DOHH2 (cell line): ENCODE measurements around the gene SERPINB2.
A peak's percentile ranks its signal among the peaks of the same experiment; 100 is the strongest.

ENCODE experiments used
- H3F3A ChIP-seq: fragments of 200-600 bp; sonication (generic), shearing (Covaris generic); 2 replicates; pipeline ENCODE4 v1.6.0; 2016; ENCODE audit warnings: antibody characterized with exemption, mild to moderate bottlenecking; ENCODE audit not compliant: control insufficient read depth, insufficient read depth
- H3K27ac ChIP-seq: fragments of 200-600 bp; sonication (generic); 2 replicates; pipeline ENCODE4 v1.5.1; 2014; ENCODE audit warnings: low read depth, mild to moderate bottlenecking, low read length, moderate library complexity
- H3K27me3 ChIP-seq: fragments of 200-600 bp; sonication (generic); 2 replicates; pipeline ENCODE4 v1.6.1; 2014; ENCODE audit warnings: mild to moderate bottlenecking, low read length, mixed read lengths; ENCODE audit not compliant: control insufficient read depth
- H3K36me3 ChIP-seq: fragments of 200-600 bp; sonication (generic); 2 replicates; pipeline ENCODE4 v1.6.1; 2014; ENCODE audit warnings: mild to moderate bottlenecking, low read length, moderate library complexity, mixed read lengths; ENCODE audit not compliant: control insufficient read depth
- H3K4me1 ChIP-seq: fragments of 200-600 bp; sonication (generic); 2 replicates; pipeline ENCODE4 v1.6.1; 2014; ENCODE audit warnings: mild to moderate bottlenecking, low read length, mixed read lengths; ENCODE audit not compliant: control insufficient read depth
- H3K4me2 ChIP-seq: fragments of 200-600 bp; sonication (generic); 2 replicates; pipeline ENCODE4 v1.6.0; 2014; ENCODE audit warnings: mild to moderate bottlenecking, low read length, moderate library complexity
- H3K4me3 ChIP-seq: fragments of 200-600 bp; sonication (generic); 2 replicates; pipeline ENCODE4 v1.5.1; 2014; ENCODE audit warnings: mild to moderate bottlenecking, low read length, mixed read lengths
- H3K79me2 ChIP-seq: fragments of 200-600 bp; sonication (generic); 2 replicates; pipeline ENCODE4 v1.6.1; 2014; ENCODE audit warnings: mild to moderate bottlenecking, low read length, mixed read lengths; ENCODE audit not compliant: control insufficient read depth
- H3K9me2 ChIP-seq: fragments of 200-600 bp; sonication (generic); replicated peaks from 2 replicates; pipeline ENCODE4 v1.6.1; 2014; ENCODE audit warnings: mild to moderate bottlenecking, low read length, mixed read lengths; ENCODE audit not compliant: control insufficient read depth
- H3K9me3 ChIP-seq: fragments of 200-600 bp; sonication (generic); 2 replicates; pipeline ENCODE4 v1.6.1; 2014; ENCODE audit warnings: antibody characterized with exemption, low read length, mixed read lengths; ENCODE audit not compliant: control insufficient read depth, insufficient read depth
- H4K20me1 ChIP-seq: fragments of 200-600 bp; sonication (generic); 2 replicates; pipeline ENCODE4 v1.6.0; 2014; ENCODE audit warnings: low read depth, mild to moderate bottlenecking, antibody characterized with exemption, low read length, moderate library complexity; ENCODE audit not compliant: control insufficient read depth, insufficient read depth
- EZH2phosphoT487 ChIP-seq: fragments of 200-600 bp; sonication (generic); IDR thresholded peaks from 2 replicates; pipeline ENCODE4 v1.6.1; 2017; ENCODE audit warnings: borderline replicate concordance, mild to moderate bottlenecking, antibody characterized with exemption, low read length, moderate library complexity, mixed read lengths
- TF ChIP-seq, protein P1 (sequence below): fragments of 200-600 bp; sonication (generic); IDR thresholded peaks from one replicate; pipeline ENCODE4 v1.5.1; 2014; ENCODE audit warnings: antibody characterized with exemption, mild to moderate bottlenecking, low read depth, low read length; ENCODE audit not compliant: poor library complexity, severe bottlenecking

SERPINB2 gene

DNA sequence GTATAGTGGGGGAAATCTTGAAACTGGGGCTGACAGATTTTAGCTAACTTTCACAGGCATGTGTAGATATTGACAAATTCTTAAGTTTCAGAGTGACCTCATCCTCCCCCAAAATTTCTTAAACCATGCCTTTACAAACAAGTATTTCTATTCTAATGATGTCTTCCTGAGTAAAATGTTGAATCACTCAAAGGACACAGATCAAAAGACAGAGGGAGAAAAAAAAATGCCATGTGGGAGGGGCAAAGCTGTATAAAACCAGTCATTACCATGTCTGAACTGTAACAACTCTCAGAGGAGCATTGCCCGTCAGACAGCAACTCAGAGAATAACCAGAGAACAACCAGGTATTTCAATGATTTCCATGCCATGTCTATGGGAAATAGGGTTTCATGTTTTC is at the start of gene SERPINB2:
SERPINB2 (plus strand) TSS at position 282 of the 400 bp plus-strand sequence. CDS start 3,740 bp downstream, outside the sequence.
- Histone ChIP-seq H4K20me1 (no peaks in the 10 kb centered on the region), H3F3A (no peaks in the 10 kb centered on the region), H3K27ac (no peak within 1 kb of the TSS), H3K9me2 (no peaks in the 10 kb centered on the region), H3K9me3 (no peaks in the 10 kb centered on the region), H3K4me1 (no peaks in the 10 kb centered on the region), H3K79me2 (no peaks in the 10 kb centered on the region), H3K36me3 (no peaks in the 10 kb centered on the region), H3K27me3 (peaks cover 15% of the 10 kb centered on the region), H3K4me3 (no peak within 1 kb of the TSS), H3K4me2 (no peak within 1 kb of the TSS)
- no peak for TF ChIP-seq EZH2phosphoT487
- TF ChIP-seq, protein P1, sequence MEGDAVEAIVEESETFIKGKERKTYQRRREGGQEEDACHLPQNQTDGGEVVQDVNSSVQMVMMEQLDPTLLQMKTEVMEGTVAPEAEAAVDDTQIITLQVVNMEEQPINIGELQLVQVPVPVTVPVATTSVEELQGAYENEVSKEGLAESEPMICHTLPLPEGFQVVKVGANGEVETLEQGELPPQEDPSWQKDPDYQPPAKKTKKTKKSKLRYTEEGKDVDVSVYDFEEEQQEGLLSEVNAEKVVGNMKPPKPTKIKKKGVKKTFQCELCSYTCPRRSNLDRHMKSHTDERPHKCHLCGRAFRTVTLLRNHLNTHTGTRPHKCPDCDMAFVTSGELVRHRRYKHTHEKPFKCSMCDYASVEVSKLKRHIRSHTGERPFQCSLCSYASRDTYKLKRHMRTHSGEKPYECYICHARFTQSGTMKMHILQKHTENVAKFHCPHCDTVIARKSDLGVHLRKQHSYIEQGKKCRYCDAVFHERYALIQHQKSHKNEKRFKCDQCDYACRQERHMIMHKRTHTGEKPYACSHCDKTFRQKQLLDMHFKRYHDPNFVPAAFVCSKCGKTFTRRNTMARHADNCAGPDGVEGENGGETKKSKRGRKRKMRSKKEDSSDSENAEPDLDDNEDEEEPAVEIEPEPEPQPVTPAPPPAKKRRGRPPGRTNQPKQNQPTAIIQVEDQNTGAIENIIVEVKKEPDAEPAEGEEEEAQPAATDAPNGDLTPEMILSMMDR = no peak

- peaks cover 14% of the 10 kb centered on the region for H3K27me3 ChIP-seq
- no peak overlapping the region for H3K4me3 ChIP-seq
- H3F3A ChIP-seq = no peaks in the 10 kb centered on the region
- no peaks in the 10 kb centered on the region for H3K9me3 ChIP-seq
- no peak overlapping the region for H3K4me2 ChIP-seq
- H3K27ac ChIP-seq = no peak overlapping the region
- H4K20me1 ChIP-seq = no peaks in the 10 kb centered on the region
- H3K9me2 ChIP-seq = no peaks in the 10 kb centered on the region
- no peaks in the 10 kb centered on the region for H3K4me1 ChIP-seq
- no peaks in the 10 kb centered on the region for H3K36me3 ChIP-seq
- TF ChIP-seq, protein P1 = no peak
- TF ChIP-seq EZH2phosphoT487 = no peak
- no peaks in the 10 kb centered on the region for H3K79me2 ChIP-seq
Observed at GRCh38 chr18:63843008-63843407, 44.5 kb upstream of the SERPINB2 start.

DNA sequence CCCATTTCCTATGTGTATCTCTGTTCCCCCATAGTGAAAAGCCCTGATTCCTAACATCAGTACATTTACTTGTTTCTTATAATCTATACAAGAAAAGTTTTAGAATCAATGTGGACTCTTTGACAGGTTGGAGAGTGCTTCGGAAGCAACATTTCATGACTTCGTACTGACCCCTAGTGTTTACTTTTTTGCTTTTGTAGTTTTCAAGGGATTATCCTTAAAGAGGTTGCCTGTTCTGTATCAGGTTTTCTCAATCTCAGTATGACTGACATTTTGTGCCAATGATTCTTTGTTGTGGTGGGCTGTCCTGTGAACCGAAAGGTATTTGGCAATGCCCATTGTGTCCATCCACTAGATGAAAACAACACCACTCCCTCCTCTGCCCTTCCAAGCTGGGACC is 43.3 kb upstream of the SERPINB2 start:
- Histone ChIP-seq H3K4me1 (no peaks in the 10 kb centered on the region), H4K20me1 (no peaks in the 10 kb centered on the region), H3K27ac (no peak overlapping the region), H3K4me2 (no peak overlapping the region), H3K79me2 (no peaks in the 10 kb centered on the region), H3K36me3 (no peaks in the 10 kb centered on the region), H3F3A (no peaks in the 10 kb centered on the region), H3K27me3 (peaks cover 14% of the 10 kb centered on the region), H3K9me3 (no peaks in the 10 kb centered on the region), H3K9me2 (no peaks in the 10 kb centered on the region), H3K4me3 (no peak overlapping the region)
- no peak for TF ChIP-seq EZH2phosphoT487
- TF ChIP-seq, protein P1 = peak; percentile 48

DNA sequence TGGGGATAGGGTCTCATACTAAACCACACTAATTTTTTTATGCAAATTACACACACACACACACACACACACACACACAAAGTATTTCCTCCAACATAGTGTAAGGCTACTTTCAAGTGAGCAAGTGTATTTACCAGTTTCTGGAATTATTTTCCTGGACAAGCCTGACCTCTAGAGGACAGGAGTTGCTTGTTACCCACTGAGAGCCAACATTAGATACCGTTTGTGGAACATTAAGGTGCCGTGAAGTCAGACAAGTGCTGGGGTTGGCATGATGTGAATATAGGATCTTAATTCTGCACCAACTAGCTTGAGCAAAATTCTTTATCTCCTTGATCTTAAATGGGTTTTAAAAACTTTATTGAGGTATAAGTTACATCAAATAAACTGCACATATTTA is 39.3 kb upstream of the SERPINB2 start:
- H4K20me1 ChIP-seq = no peaks in the 10 kb centered on the region
- H3F3A ChIP-seq = no peaks in the 10 kb centered on the region
- no peaks in the 10 kb centered on the region for H3K79me2 ChIP-seq
- H3K9me3 ChIP-seq = no peaks in the 10 kb centered on the region
- H3K4me2 ChIP-seq = no peak overlapping the region
- peaks cover 10% of the 10 kb centered on the region; the same call in 1 of the 2 replicates for H3K27me3 ChIP-seq
- no peak overlapping the region for H3K27ac ChIP-seq
- no peak for TF ChIP-seq EZH2phosphoT487
- TF ChIP-seq, protein P1 = peak; percentile 60
- no peaks in the 10 kb centered on the region for H3K36me3 ChIP-seq
- H3K9me2 ChIP-seq = no peaks in the 10 kb centered on the region
- H3K4me1 ChIP-seq = no peaks in the 10 kb centered on the region
- no peak overlapping the region for H3K4me3 ChIP-seq
